ENCODE data around the gene MMP27. TPM values are rescaled to one million over a fixed set of nuclear protein-coding genes. Genes with fewer than 3 reads are reported as not detected.

Gene MMP27
- polyA plus RNA-seq, 1 of the 3 experiments (the other 2 are of a cell fraction): not detected

- POLR2A ChIA-PET: no interaction called here
- Histone ChIP-seq H3K9ac (no peak overlapping the region), H3K27ac (ENCODE audit: low read depth in 2 of 2, low read length in 1 of 2) (peak overlapping the region; percentile 51 to 60; a peak in 2 of 4 replicates), H3K27me3 (ENCODE audit: insufficient read depth) (no peaks in the 10 kb centered on the region), H3K4me1 (ENCODE audit: control insufficient read depth in 1 of 2, insufficient read depth in 2 of 2, low read depth in 1 of 2, low read length in 1 of 2) (no peaks in the 10 kb centered on the region), H2AFZ (ENCODE audit: low read depth) (peak overlapping the region; percentile 40), H3K79me2 (ENCODE audit: insufficient read depth) (no peaks in the 10 kb centered on the region), H3K36me3 (replicated peaks in 1 of 2; ENCODE audit: control insufficient read depth in 1 of 2, insufficient read depth in 2 of 2, low read length in 1 of 2) (no peaks in the 10 kb centered on the region), H3K9me2 (no peaks in the 10 kb centered on the region), H3F3A (replicated peaks; ENCODE audit: insufficient read depth) (peaks cover 5% of the 10 kb centered on the region), H3K4me2 (peak overlapping the region; percentile 0; the same call in 1 of the 2 replicates), H3K9me3 (no peaks in the 10 kb centered on the region), H4K20me1 (ENCODE audit: insufficient read depth) (no peaks in the 10 kb centered on the region), H3K4me3 (ENCODE audit: low read depth in 2 of 2, low read length in 1 of 2) (no peak overlapping the region)
- DNase-seq: no peak
- CTCF ChIA-PET: no interaction called here
- no peak for TF ChIP-seq EZH2phosphoT487 (IDR thresholded peaks at IDR 0.05; ENCODE audit: borderline replicate concordance, low read depth)
- TF ChIP-seq YY1 (IDR thresholded peaks at IDR 0.05; ENCODE audit: low read depth): no peak
- TF ChIP-seq JUND (IDR thresholded peaks at IDR 0.05): no peak
- 0 out of 2 replicates have a peak, but pooled peaks have one; percentile 18 for TF ChIP-seq GABPA (IDR thresholded peaks at IDR 0.05; ENCODE audit: low read depth)
- TF ChIP-seq TEAD4 (IDR thresholded peaks at IDR 0.05; ENCODE audit: borderline replicate concordance, insufficient read depth): no peak
- TF ChIP-seq NRF1 (IDR thresholded peaks at IDR 0.05; ENCODE audit: low read depth, low read length): no peak
- no peak for TF ChIP-seq CTCF (IDR thresholded peaks at IDR 0.05)
- TF ChIP-seq ZBTB33 (IDR thresholded peaks at IDR 0.05; ENCODE audit: borderline replicate concordance, low read depth): no peak
- peak; percentile 50 for TF ChIP-seq TCF12 (IDR thresholded peaks at IDR 0.05)
- 43% methylated on average over 9 of the region's 9 CpGs for WGBS (ENCODE audit: low lambda C conversion rate)
Observed at GRCh38 chr11:102729849-102730815, 24.6 kb upstream of the MMP27 start.

GRCh38 chr11:102727890-102728289, 22.3 kb upstream of the MMP27 start:
- Histone ChIP-seq H3K79me2 (ENCODE audit: insufficient read depth) (no peaks in the 10 kb centered on the region), H3K4me1 (ENCODE audit: control insufficient read depth in 1 of 2, insufficient read depth in 2 of 2, low read depth in 1 of 2, low read length in 1 of 2) (no peaks in the 10 kb centered on the region), H2AFZ (ENCODE audit: low read depth) (peak overlapping the region; percentile 12), H3K27me3 (ENCODE audit: insufficient read depth) (no peaks in the 10 kb centered on the region), H3K36me3 (replicated peaks in 1 of 2; ENCODE audit: control insufficient read depth in 1 of 2, insufficient read depth in 2 of 2, low read length in 1 of 2) (no peaks in the 10 kb centered on the region), H4K20me1 (ENCODE audit: insufficient read depth) (no peaks in the 10 kb centered on the region), H3K9me2 (no peaks in the 10 kb centered on the region), H3K9me3 (no peaks in the 10 kb centered on the region), H3K27ac (ENCODE audit: low read depth in 2 of 2, low read length in 1 of 2) (0 out of 4 replicates have a peak overlapping the region, but pooled peaks of 1 of the 2 experiments have one; percentile 9), H3F3A (replicated peaks; ENCODE audit: insufficient read depth) (peaks cover 5% of the 10 kb centered on the region), H3K9ac (no peak overlapping the region), H3K4me3 (ENCODE audit: low read depth in 2 of 2, low read length in 1 of 2) (no peak overlapping the region), H3K4me2 (no peak overlapping the region; the same call in 1 of the 2 replicates)
- no peak for DNase-seq
- WGBS (ENCODE audit: low lambda C conversion rate): 51% methylated on average over 2 of the region's 2 CpGs
- POLR2A ChIA-PET: no interaction called here
- CTCF ChIA-PET: no interaction called here
- TF ChIP-seq TEAD4 (IDR thresholded peaks at IDR 0.05; ENCODE audit: borderline replicate concordance, insufficient read depth) (no peak), FOSL2 (IDR thresholded peaks at IDR 0.05; ENCODE audit: borderline replicate concordance, low read depth) (peak; percentile 43; the same call in 1 of the 2 replicates), RAD21 (IDR thresholded peaks at IDR 0.05; ENCODE audit: low read length) (no peak), MXI1 (IDR thresholded peaks at IDR 0.05; ENCODE audit: low read depth, low read length) (no peak), NRF1 (IDR thresholded peaks at IDR 0.05; ENCODE audit: low read depth, low read length) (no peak), EZH2phosphoT487 (IDR thresholded peaks at IDR 0.05; ENCODE audit: borderline replicate concordance, low read depth) (no peak), IRF3 (IDR thresholded peaks at IDR 0.05; ENCODE audit: low read depth, low read length) (no peak), GABPA (IDR thresholded peaks at IDR 0.05; ENCODE audit: low read depth) (no peak), PBX3 (IDR thresholded peaks at IDR 0.05) (peak; percentile 73), CHD2 (IDR thresholded peaks at IDR 0.05; ENCODE audit: low read length, partially characterized antibody) (no peak), EP300 (IDR thresholded peaks at IDR 0.05; ENCODE audit: borderline replicate concordance in 1 of 2, low read depth in 1 of 2, low read length in 1 of 2) (no peak), CTCF (IDR thresholded peaks at IDR 0.05) (no peak)

Data from SK-N-SH (cell line).